ENCODE results near the gene NKAIN1.
"Not testable (repeated sequence)": the region's sequence is repeated elsewhere in the genome, so short reads cannot be mapped to it uniquely, and the experiment has no call there.

Gene NKAIN1

DNA sequence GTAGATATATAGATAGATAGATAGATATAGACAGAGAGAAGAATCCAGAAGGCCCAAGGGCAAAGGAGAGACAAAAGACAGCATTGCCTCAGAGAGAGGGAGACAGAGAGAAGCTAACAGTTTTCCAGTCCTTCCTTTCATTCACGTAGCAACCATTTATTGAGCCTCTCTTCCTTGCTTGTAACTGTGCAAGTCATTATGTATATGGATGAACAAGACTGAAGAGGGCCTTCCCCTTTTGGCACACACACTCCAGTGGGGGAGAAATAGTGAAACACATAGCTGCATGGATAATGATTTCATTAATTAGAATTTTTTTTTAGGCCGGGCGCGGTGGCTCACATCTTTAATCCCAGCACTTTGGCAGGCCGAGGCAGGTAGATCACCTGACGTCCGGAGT, 99.4 kb downstream of the NKAIN1 start:
- DNase-seq (no peak), ATAC-seq (no peak)
- no peak overlapping the region for H3K27ac Mint-ChIP-seq
- H3K27me3 Mint-ChIP-seq = no peaks in the 10 kb centered on the region
- H3K4me3 Mint-ChIP-seq = no peak overlapping the region
- no peaks in the 10 kb centered on the region for H3K36me3 Mint-ChIP-seq (ENCODE audit: low read depth)
- no peaks in the 10 kb centered on the region for H3K9me3 Mint-ChIP-seq
- H3K4me1 Mint-ChIP-seq = no peaks in the 10 kb centered on the region

GRCh38 chr1:31138797-31139521, 100.7 kb downstream of the NKAIN1 start:
- not testable (repeated sequence) for H3K9me3 Mint-ChIP-seq; H3K27me3 Mint-ChIP-seq; H3K4me1 Mint-ChIP-seq; H3K36me3 Mint-ChIP-seq (ENCODE audit: low read depth); H3K27ac Mint-ChIP-seq; ATAC-seq; H3K4me3 Mint-ChIP-seq; DNase-seq

GRCh38 chr1:31137873-31138272, 101.8 kb downstream of the NKAIN1 start:
- H3K4me3 Mint-ChIP-seq; H3K27ac Mint-ChIP-seq; H3K9me3 Mint-ChIP-seq; H3K27me3 Mint-ChIP-seq; ATAC-seq; H3K36me3 Mint-ChIP-seq (ENCODE audit: low read depth); H3K4me1 Mint-ChIP-seq; DNase-seq: not testable (repeated sequence)

DNA sequence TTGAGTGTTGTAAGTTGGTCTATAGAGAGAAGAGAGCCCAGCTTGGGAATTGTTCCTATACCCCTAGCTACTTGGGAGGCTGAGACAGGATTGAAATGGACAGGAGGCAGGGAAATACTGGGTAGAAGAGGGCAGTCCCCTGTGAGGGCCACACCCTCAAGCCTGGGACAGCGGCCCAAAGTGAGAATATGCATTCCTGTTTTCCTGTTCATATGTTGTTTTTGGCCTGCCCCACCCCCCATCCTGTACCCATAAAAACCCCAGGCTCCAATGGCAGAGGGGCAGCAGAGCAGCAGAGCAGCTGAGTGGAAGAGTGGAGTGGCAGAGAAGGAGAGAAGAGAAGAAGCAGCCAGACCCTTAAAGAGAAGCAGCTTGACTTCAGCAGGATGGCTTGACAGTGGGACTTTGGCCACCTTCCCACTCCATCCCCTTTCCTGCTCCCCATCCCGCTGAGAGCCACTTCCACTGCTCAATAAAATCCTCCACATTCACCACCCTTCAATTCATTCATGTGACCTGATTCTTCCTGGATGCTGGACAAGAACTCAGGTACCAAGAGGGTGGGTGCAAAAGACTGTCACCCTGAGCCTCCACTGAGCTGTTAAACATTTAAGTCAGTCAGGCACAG, 103.6 kb downstream of the NKAIN1 start:
- Mint-ChIP-seq H3K36me3 (ENCODE audit: low read depth) (no peaks in the 10 kb centered on the region), H3K27ac (no peak overlapping the region), H3K9me3 (no peaks in the 10 kb centered on the region), H3K27me3 (peaks cover 3% of the 10 kb centered on the region), H3K4me1 (no peaks in the 10 kb centered on the region), H3K4me3 (no peak overlapping the region)
- DNase-seq (no peak), ATAC-seq (no peak)

- Mint-ChIP-seq H3K9me3 (no peaks in the 10 kb centered on the region), H3K27ac (no peak overlapping the region), H3K27me3 (peaks cover 3% of the 10 kb centered on the region), H3K36me3 (ENCODE audit: low read depth) (no peaks in the 10 kb centered on the region), H3K4me1 (no peaks in the 10 kb centered on the region), H3K4me3 (no peak overlapping the region)
- DNase-seq (no peak), ATAC-seq (no peak)
Measured at GRCh38 chr1:31133368-31133767, 106.3 kb downstream of the NKAIN1 start.

All from activated naive CD8-positive, alpha-beta T cell treated with anti-CD3 and anti-CD28 coated beads, Interleukin-2, amount 50 U/mL, for 24 hours (primary cell).